HFF-Myc (cell line): ENCODE data around the gene GABRP.

Experiments
- DNase-seq: peaks from one replicate; pipeline ENCODE4 v3.0.0-alpha.2; 2011; ENCODE audit warnings: low read depth; ENCODE audit errors: extremely low read depth
- H3K4me3 ChIP-seq: replicated peaks from 2 replicates; pipeline ENCODE4 v1.5.1; 2011; ENCODE audit warnings: low read depth, mild to moderate bottlenecking, control low read depth, low read length
- CTCF ChIP-seq: IDR thresholded peaks from 2 replicates; pipeline ENCODE4 v1.5.1; 2012; ENCODE audit warnings: mild to moderate bottlenecking, low read depth, low read length, control low read depth; ENCODE audit errors: missing control alignments

Gene GABRP

GRCh38 chr5:170741801-170742200 is 41.7 kb upstream of the GABRP start:
- H3K4me3 ChIP-seq: no peak overlapping the region
- TF ChIP-seq CTCF: no peak
- no peak for DNase-seq

GRCh38 chr5:170743876-170744212 is 39.7 kb upstream of the GABRP start:
- H3K4me3 ChIP-seq: no peak overlapping the region

DNA sequence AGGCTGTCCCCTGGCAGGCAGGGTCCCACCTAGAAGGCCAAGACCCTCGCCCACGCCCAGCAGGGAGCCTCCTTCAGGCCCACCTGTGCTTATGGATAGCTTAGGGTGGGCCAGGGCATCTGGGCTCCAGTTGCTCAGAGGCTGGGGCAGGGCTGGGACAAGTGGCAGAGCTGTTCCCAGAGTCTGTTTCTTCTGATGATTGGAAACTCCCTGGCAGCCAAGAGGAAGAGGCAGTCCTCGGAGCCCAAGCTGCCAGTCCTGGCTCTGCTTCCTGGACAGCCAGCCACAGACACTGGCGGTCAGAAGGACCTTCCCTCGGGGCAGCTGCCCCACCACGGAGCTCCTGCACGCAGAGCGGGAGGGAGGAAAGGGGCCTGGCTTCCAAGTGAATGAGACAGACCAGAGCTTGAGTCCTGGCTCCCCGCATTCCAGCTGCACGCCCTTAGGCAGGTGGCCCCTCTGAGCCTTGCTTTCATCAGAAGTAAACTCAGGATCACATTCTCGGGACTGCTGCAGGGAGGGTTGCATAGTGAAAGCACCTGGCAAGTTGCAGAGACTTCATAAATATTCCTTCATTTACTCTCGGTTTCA is 37.9 kb upstream of the GABRP start:
- TF ChIP-seq CTCF: no peak
- H3K4me3 ChIP-seq: no peak overlapping the region
- DNase-seq: no peak

More at GRCh38 chr5:170743876-170744212, 39.7 kb upstream of the GABRP start:
- no peak for TF ChIP-seq CTCF
- DNase-seq: no peak

GRCh38 chr5:170746075-170746960 is 37.2 kb upstream of the GABRP start:
- no peak for DNase-seq
- TF ChIP-seq CTCF: no peak
- H3K4me3 ChIP-seq: no peak overlapping the region

- no peak for DNase-seq
- no peak overlapping the region for H3K4me3 ChIP-seq
- no peak for TF ChIP-seq CTCF
Observed at GRCh38 chr5:170746961-170747340, 36.6 kb upstream of the GABRP start.

- H3K4me3 ChIP-seq: no peak overlapping the region
- DNase-seq: no peak
- TF ChIP-seq CTCF: no peak
Observed at GRCh38 chr5:170747357-170747756, 36.2 kb upstream of the GABRP start.
